SJCRH30 (cell line): ENCODE measurements around the gene MT1G. TPM values are rescaled to one million over a fixed set of nuclear protein-coding genes. Genes with fewer than 3 reads are reported as not detected.

Experiments
- DNase-seq, 2 experiments: peaks; one replicate each; pipeline ENCODE4 v3.0.0-alpha.2; 2015 to 2020
- H3K27ac ChIP-seq: fragments of 250-450 bp; sonication (Bioruptor Pico); 2 replicates; pipeline ENCODE4 v1.5.1; 2020; ENCODE audit warnings: mild to moderate bottlenecking, moderate library complexity
- H3K27me3 ChIP-seq: fragments of 250-450 bp; sonication (Bioruptor Pico); 2 replicates; pipeline ENCODE4 v1.5.1; 2020; ENCODE audit warnings: mild to moderate bottlenecking, moderate library complexity
- H3K36me3 ChIP-seq: fragments of 250-450 bp; sonication (Bioruptor Pico); 2 replicates; pipeline ENCODE4 v1.5.1; 2020; ENCODE audit warnings: mild to moderate bottlenecking, moderate library complexity
- H3K4me1 ChIP-seq: fragments of 250-450 bp; sonication (Bioruptor Pico); 2 replicates; pipeline ENCODE4 v1.5.1; 2020; ENCODE audit warnings: mild to moderate bottlenecking, moderate library complexity
- H3K4me3 ChIP-seq: fragments of 250-450 bp; sonication (Bioruptor Pico); 2 replicates; pipeline ENCODE4 v1.5.1; 2020; ENCODE audit warnings: mild to moderate bottlenecking, moderate library complexity
- H3K9me3 ChIP-seq: fragments of 250-450 bp; sonication (Bioruptor Pico); replicated peaks from 2 replicates; pipeline ENCODE4 v1.5.1; 2020; ENCODE audit warnings: mild to moderate bottlenecking, moderate library complexity
- total RNA-seq: library from RNA; depleted of rRNA; stranded (reverse); fragments of >200 nt; shearing (Covaris generic); gene quantifications from 2 replicates; pipeline ENCODE4 v1.2.3, GENCODE V29; 2014

Gene MT1G
- total RNA-seq, 1 experiment from 2014 or later: not detected

GRCh38 chr16:56639045-56639444, 28.8 kb downstream of the MT1G start:
- peaks cover 4% of the 10 kb centered on the region for H3K27me3 ChIP-seq
- no peak for DNase-seq

GRCh38 chr16:56637814-56638750, 29.8 kb downstream of the MT1G start, which contains the start of gene MT1A:
MT1A (plus strand) TSS chr16:56638666; CDS start chr16:56638739, 73 bp downstream.
- Histone ChIP-seq H3K9me3 (no peaks in the 10 kb centered on the region), H3K4me1 (no peaks in the 10 kb centered on the region), H3K36me3 (no peaks in the 10 kb centered on the region), H3K27ac (no peak within 1 kb of the TSS), H3K27me3 (peaks cover 4% of the 10 kb centered on the region), H3K4me3 (no peak within 1 kb of the TSS)
- DNase-seq: no peak

More at GRCh38 chr16:56639045-56639444, 28.8 kb downstream of the MT1G start:
- Histone ChIP-seq H3K4me3 (no peak overlapping the region), H3K4me1 (no peaks in the 10 kb centered on the region), H3K27ac (no peak overlapping the region), H3K36me3 (no peaks in the 10 kb centered on the region), H3K9me3 (no peaks in the 10 kb centered on the region)

GRCh38 chr16:56636616-56637413, 31.1 kb downstream of the MT1G start:
- Histone ChIP-seq H3K27ac (no peak overlapping the region), H3K4me3 (no peak overlapping the region), H3K9me3 (no peaks in the 10 kb centered on the region), H3K36me3 (no peaks in the 10 kb centered on the region), H3K27me3 (peaks cover 7% of the 10 kb centered on the region), H3K4me1 (no peaks in the 10 kb centered on the region)
- DNase-seq: no peak

GRCh38 chr16:56635441-56635967, 32.4 kb downstream of the MT1G start:
- no peaks in the 10 kb centered on the region for H3K36me3 ChIP-seq
- H3K27ac ChIP-seq: no peak overlapping the region
- no peaks in the 10 kb centered on the region for H3K9me3 ChIP-seq
- peaks cover 7% of the 10 kb centered on the region for H3K27me3 ChIP-seq
- no peaks in the 10 kb centered on the region for H3K4me1 ChIP-seq
- no peak for DNase-seq
- H3K4me3 ChIP-seq: no peak overlapping the region

DNA sequence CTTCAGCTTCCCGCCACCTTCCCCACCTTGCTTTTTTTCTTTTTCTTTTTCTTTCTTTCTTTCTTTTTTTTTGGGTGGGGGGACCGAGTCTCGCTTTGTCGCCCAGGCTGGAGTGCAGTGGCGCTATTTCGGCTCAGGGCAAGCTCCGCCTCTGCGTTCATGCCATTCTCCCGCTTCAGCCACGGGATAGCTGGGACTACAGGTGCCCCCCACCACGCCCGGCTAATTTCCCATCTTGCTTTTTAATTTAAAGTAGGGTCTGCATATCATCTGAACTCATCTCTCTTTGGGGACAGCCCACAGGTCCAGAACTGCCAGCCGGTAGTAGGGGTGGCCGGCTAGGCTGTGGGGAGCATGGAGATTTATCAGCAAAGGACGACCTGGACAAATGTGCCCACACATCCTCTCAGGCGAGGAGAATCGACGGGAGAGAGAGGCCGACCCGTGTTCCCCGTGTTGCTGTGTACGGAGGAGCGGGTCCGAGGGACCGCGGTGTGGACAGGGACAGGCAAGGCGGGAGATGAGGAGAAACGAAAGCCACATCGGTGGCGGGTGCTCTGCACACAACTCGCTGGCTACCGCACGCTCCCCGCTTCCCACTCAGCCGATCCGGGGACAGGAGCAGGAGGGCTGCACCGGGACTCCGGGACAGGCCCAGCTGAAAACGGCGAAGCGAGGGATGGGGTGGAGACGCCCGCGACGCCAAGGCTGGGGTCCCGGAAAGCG, 33.0 kb downstream of the MT1G start:
- Histone ChIP-seq H3K27me3 (peaks cover 7% of the 10 kb centered on the region), H3K4me3 (no peak overlapping the region), H3K36me3 (no peaks in the 10 kb centered on the region), H3K9me3 (no peaks in the 10 kb centered on the region), H3K27ac (no peak overlapping the region), H3K4me1 (no peaks in the 10 kb centered on the region)
- no peak for DNase-seq

DNA sequence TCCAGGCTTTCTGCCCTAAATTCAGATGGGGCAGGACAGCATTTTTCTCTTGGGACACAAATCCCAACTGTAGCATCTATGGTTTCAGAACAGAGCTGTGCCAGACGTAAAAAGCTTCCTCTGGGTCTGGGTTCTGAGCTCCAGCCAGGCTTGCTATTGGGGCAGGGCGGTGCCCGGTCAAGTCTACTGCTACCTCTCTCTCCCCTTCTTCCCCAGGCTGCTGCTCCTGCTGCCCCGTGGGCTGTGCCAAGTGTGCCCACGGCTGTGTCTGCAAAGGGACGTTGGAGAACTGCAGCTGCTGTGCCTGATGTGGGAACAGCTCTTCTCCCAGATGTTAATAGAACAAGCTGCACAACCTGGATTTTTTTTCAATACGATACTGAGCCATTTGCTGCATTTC, 34.3 kb downstream of the MT1G start:
- no peak for DNase-seq
- Histone ChIP-seq H3K9me3 (no peaks in the 10 kb centered on the region), H3K4me3 (no peak overlapping the region), H3K4me1 (no peaks in the 10 kb centered on the region), H3K27ac (no peak overlapping the region), H3K36me3 (no peaks in the 10 kb centered on the region), H3K27me3 (peaks cover 5% of the 10 kb centered on the region)

DNA sequence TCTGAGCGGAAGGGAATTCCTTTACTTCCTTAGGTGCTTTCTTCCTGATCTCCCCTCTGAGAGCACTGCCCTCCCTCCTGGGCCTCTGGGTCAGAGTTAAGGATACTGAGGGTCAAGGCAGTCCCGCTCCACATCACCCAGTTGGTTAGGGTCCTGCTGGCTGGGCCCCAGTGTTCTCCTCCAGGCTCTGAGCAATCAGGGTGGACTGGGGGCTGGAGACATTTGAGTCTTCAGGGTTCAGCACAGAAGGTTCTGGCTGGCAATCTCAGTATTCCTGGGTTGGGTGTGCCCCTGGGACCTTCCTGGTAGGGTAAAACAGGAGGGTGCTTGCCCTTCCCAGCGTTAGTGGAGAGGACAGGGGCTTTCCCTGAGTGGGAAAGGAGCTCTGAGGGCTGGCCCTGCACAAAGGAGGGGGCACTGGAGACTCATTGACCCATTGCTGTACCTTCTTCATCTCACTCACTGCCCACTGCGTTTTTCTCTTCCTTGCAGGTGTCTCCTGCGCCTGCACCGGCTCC, 35.0 kb downstream of the MT1G start:
- DNase-seq: no peak
- Histone ChIP-seq H3K4me1 (no peaks in the 10 kb centered on the region), H3K36me3 (no peaks in the 10 kb centered on the region), H3K9me3 (no peaks in the 10 kb centered on the region), H3K27ac (no peak overlapping the region), H3K27me3 (peaks cover 3% of the 10 kb centered on the region), H3K4me3 (no peak overlapping the region)

- no peaks in the 10 kb centered on the region for H3K4me1 ChIP-seq
- DNase-seq: no peak
- H3K27me3 ChIP-seq: peaks cover 3% of the 10 kb centered on the region
- H3K36me3 ChIP-seq: no peaks in the 10 kb centered on the region
- no peak within 1 kb of the TSS for H3K4me3 ChIP-seq
- no peak within 1 kb of the TSS for H3K27ac ChIP-seq
- no peaks in the 10 kb centered on the region for H3K9me3 ChIP-seq
Measured at GRCh38 chr16:56632156-56632847, 35.6 kb downstream of the MT1G start, which contains the start of gene MT1M. MT1M (plus strand) TSS chr16:56632659; CDS start chr16:56632732, 73 bp downstream.

GRCh38 chr16:56631832-56632155, 36.1 kb downstream of the MT1G start:
- Histone ChIP-seq H3K4me3 (no peak overlapping the region), H3K9me3 (no peaks in the 10 kb centered on the region), H3K27ac (no peak overlapping the region), H3K27me3 (peaks cover 3% of the 10 kb centered on the region), H3K4me1 (0 out of 2 replicates have a peak, but pooled peaks cover 2% of the 10 kb centered on the region), H3K36me3 (no peaks in the 10 kb centered on the region)
- no peak for DNase-seq

- Histone ChIP-seq H3K4me1 (0 out of 2 replicates have a peak, but pooled peaks cover 2% of the 10 kb centered on the region), H3K36me3 (no peaks in the 10 kb centered on the region), H3K4me3 (no peak overlapping the region), H3K27ac (no peak overlapping the region), H3K27me3 (peaks cover 3% of the 10 kb centered on the region), H3K9me3 (no peaks in the 10 kb centered on the region)
- no peak for DNase-seq
Measured at GRCh38 chr16:56631197-56631596, 36.7 kb downstream of the MT1G start.

DNA sequence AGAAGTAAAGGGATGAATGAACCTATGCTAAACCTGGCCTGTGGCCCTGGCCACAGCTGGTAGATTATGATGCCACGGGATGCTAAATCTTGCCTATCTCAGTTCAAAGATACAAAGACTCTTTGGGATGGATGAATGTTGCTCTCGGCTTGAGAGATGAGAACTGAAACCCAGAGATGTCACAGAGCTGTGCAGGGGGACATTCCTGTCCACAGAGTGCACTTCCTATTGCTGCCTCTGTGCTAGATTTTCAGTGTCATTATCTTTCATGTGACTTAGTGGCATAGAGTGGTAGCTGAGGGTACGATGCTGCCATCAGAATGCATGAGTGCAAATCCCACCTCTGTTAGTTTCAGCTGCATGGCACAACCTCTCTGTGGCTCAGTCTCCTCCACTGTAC, 37.7 kb downstream of the MT1G start:
- Histone ChIP-seq H3K4me1 (0 out of 2 replicates have a peak, but pooled peaks cover 2% of the 10 kb centered on the region), H3K27me3 (peaks cover 3% of the 10 kb centered on the region), H3K27ac (no peak overlapping the region), H3K4me3 (no peak overlapping the region), H3K36me3 (no peaks in the 10 kb centered on the region), H3K9me3 (no peaks in the 10 kb centered on the region)
- DNase-seq: no peak

- no peak for DNase-seq
- H3K27ac ChIP-seq: no peak overlapping the region
- peaks cover 3% of the 10 kb centered on the region for H3K27me3 ChIP-seq
- 0 out of 2 replicates have a peak, but pooled peaks cover 2% of the 10 kb centered on the region for H3K4me1 ChIP-seq
- no peak overlapping the region for H3K4me3 ChIP-seq
- no peaks in the 10 kb centered on the region for H3K9me3 ChIP-seq
- no peaks in the 10 kb centered on the region for H3K36me3 ChIP-seq
Measured at GRCh38 chr16:56629531-56629930, 38.3 kb downstream of the MT1G start.

DNA sequence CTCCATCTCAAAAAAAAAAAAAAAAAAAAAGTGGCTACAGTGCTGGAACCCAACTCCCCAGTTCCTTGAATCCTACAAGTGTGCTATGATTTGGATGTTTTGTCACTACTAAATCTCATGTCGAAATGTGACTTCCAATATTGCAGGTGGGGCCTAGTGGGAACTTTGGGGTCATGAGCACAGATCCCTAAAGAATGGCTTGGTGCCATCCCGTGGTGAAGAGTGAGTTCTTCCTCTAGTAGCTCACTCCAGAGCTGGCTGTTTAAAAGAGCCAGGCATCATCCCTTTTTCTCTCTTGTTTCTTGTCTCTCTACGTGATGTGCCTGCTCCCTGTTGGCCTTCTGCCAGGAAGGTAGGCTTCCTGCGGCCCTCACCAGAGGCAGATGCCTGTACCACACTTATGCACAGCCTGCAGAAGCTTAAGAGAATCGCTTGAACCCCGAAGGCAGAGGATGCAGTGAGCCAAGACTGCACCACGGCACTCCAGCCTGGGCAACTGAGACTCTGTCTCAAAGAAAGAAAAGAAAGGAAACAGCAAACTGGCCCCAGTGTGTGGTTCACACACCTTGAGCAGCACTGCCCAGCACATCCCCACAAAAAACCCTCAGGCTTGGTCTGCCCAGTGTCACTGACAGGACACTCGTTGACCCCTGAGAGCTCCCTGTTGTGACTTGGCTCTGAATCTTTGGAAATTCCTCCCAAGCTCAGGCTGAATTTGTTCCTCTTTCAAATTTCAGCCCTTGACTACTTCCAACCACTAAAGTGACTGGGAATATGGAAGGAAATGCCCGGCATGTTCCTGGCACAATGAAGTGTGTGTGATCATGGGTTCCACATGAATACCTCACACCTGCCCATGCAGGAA, 39.1 kb downstream of the MT1G start:
- no peaks in the 10 kb centered on the region for H3K36me3 ChIP-seq
- DNase-seq: peak in 1 of 2 experiments; percentile 18
- 0 out of 2 replicates have a peak, but pooled peaks cover 2% of the 10 kb centered on the region for H3K4me1 ChIP-seq
- no peak overlapping the region for H3K4me3 ChIP-seq
- H3K27me3 ChIP-seq: peaks cover 3% of the 10 kb centered on the region
- no peak overlapping the region for H3K27ac ChIP-seq
- H3K9me3 ChIP-seq: no peaks in the 10 kb centered on the region
